OCI-LY7 (cell line): ENCODE data around the gene OMG. TPM values are rescaled to one million over a fixed set of nuclear protein-coding genes. Genes with fewer than 3 reads are reported as not detected.
"Not testable (repeated sequence)": the region's sequence is repeated elsewhere in the genome, so short reads cannot be mapped to it uniquely, and the experiment has no call there.

Experiments
- BruUV-seq: library from RNA; stranded (reverse); fragments of 400-500 nt; replicated peaks from 2 replicates; lab custom pipeline; 2021; lab: Mats Ljungman, UMichigan
- CTCF ChIA-PET: fragments of 300-600 bp; sonication (Branson Sonifier 250); formaldehyde crosslinking; loops from one replicate; lab custom pipeline; 2022; ENCODE audit warnings: antibody characterized with exemption; ENCODE audit not compliant: unreplicated experiment; lab: Charles Lee
- POLR2A ChIA-PET: fragments of 300-600 bp; sonication (Branson Sonifier 250); formaldehyde crosslinking; loops from one replicate; lab custom pipeline; 2022; ENCODE audit warnings: antibody characterized with exemption; lab: Charles Lee
- DNase-seq: peaks from one replicate; pipeline ENCODE4 v3.0.0-alpha.2; 2015; ENCODE audit warnings: low spot score
- H2AFZ ChIP-seq: fragments of 200-600 bp; sonication (generic), shearing (Covaris generic); 2 replicates; pipeline ENCODE4 v1.6.1; 2014; ENCODE audit warnings: mild to moderate bottlenecking, antibody characterized with exemption, low read length, moderate library complexity
- H3K27ac ChIP-seq: fragments of 200-600 bp; sonication (generic); 2 replicates; pipeline ENCODE4 v1.5.1; 2014; ENCODE audit warnings: mixed run types, low read depth, mild to moderate bottlenecking, moderate library complexity, low read length, inconsistent platforms; ENCODE audit not compliant: poor library complexity, severe bottlenecking
- H3K36me3 ChIP-seq: fragments of 200-600 bp; sonication (generic); 2 replicates; pipeline ENCODE4 v1.6.1; 2014; ENCODE audit warnings: mild to moderate bottlenecking, antibody characterized with exemption, low read length, moderate library complexity, mixed read lengths; ENCODE audit not compliant: insufficient read depth
- H3K4me1 ChIP-seq: fragments of 200-600 bp; sonication (generic); 2 replicates; pipeline ENCODE4 v1.5.1; 2014; ENCODE audit warnings: mild to moderate bottlenecking, low read length; ENCODE audit not compliant: insufficient read depth, poor library complexity, severe bottlenecking
- H3K4me2 ChIP-seq: fragments of 200-600 bp; sonication (generic); 2 replicates; pipeline ENCODE4 v1.6.1; 2014; ENCODE audit warnings: mild to moderate bottlenecking, low read length
- H3K4me3 ChIP-seq: fragments of 200-600 bp; sonication (generic); 2 replicates; pipeline ENCODE4 v1.5.1; 2014; ENCODE audit warnings: mild to moderate bottlenecking, low read depth, low read length; ENCODE audit not compliant: poor library complexity, severe bottlenecking
- H3K79me2 ChIP-seq: fragments of 200-600 bp; sonication (generic); 2 replicates; pipeline ENCODE4 v1.6.1; 2016; ENCODE audit warnings: low read depth, mild to moderate bottlenecking, low read length, moderate library complexity, mixed read lengths; ENCODE audit not compliant: insufficient read depth
- H3K9me2 ChIP-seq: fragments of 200-600 bp; sonication (generic); 2 replicates; pipeline ENCODE4 v1.6.1; 2016; ENCODE audit warnings: mild to moderate bottlenecking, low read length, mixed read lengths; ENCODE audit not compliant: insufficient read depth
- H3K9me3 ChIP-seq: fragments of 200-600 bp; sonication (generic); 2 replicates; pipeline ENCODE4 v1.6.1; 2014; ENCODE audit warnings: mild to moderate bottlenecking, mixed run types, low read length, mixed read lengths
- H4K20me1 ChIP-seq: fragments of 200-600 bp; sonication (generic); 2 replicates; pipeline ENCODE4 v1.6.1; 2014; ENCODE audit warnings: mild to moderate bottlenecking, antibody characterized with exemption, low read length, moderate library complexity, mixed read lengths; ENCODE audit not compliant: insufficient read depth
- CTCF ChIP-seq: fragments of 200-600 bp; sonication (generic); conservative IDR thresholded peaks from 2 replicates; pipeline ENCODE4 v1.5.1; 2014; ENCODE audit warnings: mild to moderate bottlenecking, antibody characterized with exemption, low read length, moderate library complexity, mixed read lengths
- EZH2phosphoT487 ChIP-seq: fragments of 200-600 bp; sonication (generic); IDR thresholded peaks from 2 replicates; pipeline ENCODE4 v1.6.1; 2018; ENCODE audit warnings: low read depth, borderline replicate concordance, mild to moderate bottlenecking, mixed run types, antibody characterized with exemption, low read length, moderate library complexity, mixed read lengths
- intact Hi-C: fragments of 100-400 bp; cut with micrococcal nuclease; formaldehyde crosslinking; loops from one replicate; pipeline ENCODE4 v1.10.0; 2022; ENCODE audit not compliant: unreplicated experiment
- total RNA-seq, 2 experiments: library from RNA; depleted of rRNA in 1 of 2; stranded (reverse); fragments of >200 nt in 1 of 2; shearing (Covaris generic) in 1 of 2; gene quantifications; 2 replicates each; pipeline ENCODE4 v1.2.3, GENCODE V29; 2014 to 2022

Gene OMG
- total RNA-seq, 2 experiments from 2014 or later = 0.32 to 1.4 TPM

GRCh38 chr17:31266042-31266441 lies 31.0 kb downstream of the OMG start:
- Histone ChIP-seq H4K20me1 (no peaks in the 10 kb centered on the region), H3K4me2 (no peak overlapping the region), H3K79me2 (no peaks in the 10 kb centered on the region), H2AFZ (no peak overlapping the region), H3K4me3 (no peak overlapping the region), H3K4me1 (no peaks in the 10 kb centered on the region), H3K36me3 (peaks cover 30% of the 10 kb centered on the region), H3K27ac (no peak overlapping the region), H3K9me3 (no peaks in the 10 kb centered on the region), H3K9me2 (no peaks in the 10 kb centered on the region)
- peak; percentile 75 for TF ChIP-seq CTCF
- no peak for TF ChIP-seq EZH2phosphoT487
- peak; percentile 21 for DNase-seq
- BruUV-seq = no TSS peak
- POLR2A ChIA-PET = interaction anchor here (0.6 to 1.0 kb wide), 2 partner anchors 24 to 877 kb away, joined by 3 to 5 read pairs; no protein-coding TSS in a partner anchor
- CTCF ChIA-PET = no interaction called here
- intact Hi-C loops = no loop called here

GRCh38 chr17:31262923-31263322 lies 34.1 kb downstream of the OMG start:
- H3K27ac ChIP-seq, H3K9me2 ChIP-seq, DNase-seq, BruUV-seq, H4K20me1 ChIP-seq, H3K79me2 ChIP-seq, H3K4me3 ChIP-seq, H2AFZ ChIP-seq, intact Hi-C loops, POLR2A ChIA-PET, H3K4me1 ChIP-seq, H3K4me2 ChIP-seq, CTCF ChIA-PET, H3K9me3 ChIP-seq: not testable (repeated sequence)
- H3K36me3 ChIP-seq = peaks cover 26% of the 10 kb centered on the region

GRCh38 chr17:31261601-31262000 lies 35.4 kb downstream of the OMG start:
- no peaks in the 10 kb centered on the region for H3K4me1 ChIP-seq
- H3K4me2 ChIP-seq = no peak overlapping the region
- no peak overlapping the region for H2AFZ ChIP-seq
- intact Hi-C loops = no loop called here
- CTCF ChIA-PET = no interaction called here
- DNase-seq = no peak
- TF ChIP-seq CTCF (no peak), EZH2phosphoT487 (no peak)
- BruUV-seq = no TSS peak
- peaks cover 22% of the 10 kb centered on the region for H3K36me3 ChIP-seq
- no peaks in the 10 kb centered on the region for H4K20me1 ChIP-seq
- POLR2A ChIA-PET = interaction anchor here (0.9 to 1.0 kb wide), 2 partner anchors 10 to 52 kb away, joined by 4 read pairs; partner anchors contain the start of gene EVI2B
- H3K79me2 ChIP-seq = no peaks in the 10 kb centered on the region
- H3K27ac ChIP-seq = no peak overlapping the region
- H3K9me2 ChIP-seq = no peaks in the 10 kb centered on the region
- H3K9me3 ChIP-seq = no peaks in the 10 kb centered on the region
- no peak overlapping the region for H3K4me3 ChIP-seq
